HG03521 (cell line): ENCODE measurements around the gene WDFY4.

Source experiments
- ATAC-seq: cut with Tn5 transposase; IDR thresholded peaks from one replicate; pipeline ENCODE4 v1.9.1; 2021; ENCODE audit warnings: mild to moderate bottlenecking, moderate library complexity; ENCODE audit not compliant: unreplicated experiment

WDFY4 gene

GRCh38 chr10:48935577-48935976 lies 250.9 kb downstream of the WDFY4 start:
- ATAC-seq, result no peak

DNA sequence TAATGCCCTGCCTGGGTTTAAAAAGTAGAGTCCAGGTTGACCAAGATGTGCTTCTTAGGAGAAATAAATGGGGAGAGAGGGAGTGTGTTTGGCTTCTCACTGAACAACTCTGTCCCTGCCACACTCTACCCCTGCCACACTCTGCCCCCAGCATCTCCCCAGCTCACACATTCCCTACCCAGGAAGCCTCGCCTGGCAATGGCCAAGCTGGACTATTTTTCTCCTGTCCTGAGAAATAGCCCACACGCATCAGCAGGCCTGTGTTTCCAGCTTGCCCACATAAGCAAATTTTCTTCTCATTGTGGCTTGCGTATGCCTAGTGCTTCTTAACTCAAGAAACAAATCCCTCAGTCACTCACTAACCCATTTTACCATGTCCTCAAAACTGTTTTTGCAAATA lies 253.1 kb downstream of the WDFY4 start:
- ATAC-seq, result no peak

DNA sequence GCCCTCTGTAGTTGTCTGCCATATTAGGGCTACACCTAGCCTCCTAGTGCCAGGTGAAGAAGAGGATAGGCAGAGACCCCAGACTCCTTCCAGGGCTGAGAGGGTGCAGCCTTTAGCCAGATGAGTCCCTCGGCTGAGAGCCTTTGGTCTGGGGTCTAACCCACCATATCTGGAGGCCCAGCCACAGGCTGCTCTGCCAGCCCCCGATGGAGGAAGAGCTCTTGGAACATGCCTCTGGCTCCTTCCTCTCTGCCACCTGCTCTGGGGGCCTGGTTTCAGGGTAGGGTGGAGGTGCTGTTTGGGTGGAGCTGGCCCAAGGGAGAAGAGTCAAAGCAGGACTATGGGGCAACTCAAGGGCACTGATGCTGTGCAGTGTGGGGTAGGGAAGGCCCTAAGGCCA lies 253.6 kb downstream of the WDFY4 start:
- ATAC-seq, result no peak

GRCh38 chr10:48938990-48939536 lies 254.4 kb downstream of the WDFY4 start:
- no peak for ATAC-seq

DNA sequence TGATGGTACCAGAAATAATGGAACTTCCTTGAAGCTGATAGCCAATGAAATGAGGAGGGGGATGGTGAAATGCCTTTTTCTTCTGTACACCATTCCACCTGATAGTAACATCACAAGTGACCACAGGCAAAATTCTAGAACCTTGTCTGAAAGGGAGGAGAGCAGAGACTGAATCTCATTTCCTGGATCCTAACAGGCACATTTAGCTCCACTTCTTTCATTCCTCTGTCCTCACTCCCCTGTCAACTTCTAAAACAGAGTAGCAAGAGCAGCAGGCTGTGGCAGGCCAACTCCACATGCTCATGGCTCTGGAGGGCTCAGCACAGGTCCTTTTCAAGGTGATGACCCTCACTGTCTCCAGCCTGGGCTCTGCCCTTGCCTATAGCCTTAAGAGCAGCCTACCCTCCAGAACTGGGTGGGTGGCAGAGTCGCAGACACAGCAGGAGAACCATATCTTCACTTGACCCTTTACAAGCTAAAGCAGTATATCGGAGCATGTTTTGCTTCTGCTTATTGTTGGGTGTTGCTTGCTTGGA lies 255.2 kb downstream of the WDFY4 start, which contains the start of gene LRRC18:
Gene LRRC18, minus strand, starts transcription at position 51 of the 536 bp plus-strand sequence. CDS start 25,685 bp downstream, outside the sequence.
- ATAC-seq, result no peak

DNA sequence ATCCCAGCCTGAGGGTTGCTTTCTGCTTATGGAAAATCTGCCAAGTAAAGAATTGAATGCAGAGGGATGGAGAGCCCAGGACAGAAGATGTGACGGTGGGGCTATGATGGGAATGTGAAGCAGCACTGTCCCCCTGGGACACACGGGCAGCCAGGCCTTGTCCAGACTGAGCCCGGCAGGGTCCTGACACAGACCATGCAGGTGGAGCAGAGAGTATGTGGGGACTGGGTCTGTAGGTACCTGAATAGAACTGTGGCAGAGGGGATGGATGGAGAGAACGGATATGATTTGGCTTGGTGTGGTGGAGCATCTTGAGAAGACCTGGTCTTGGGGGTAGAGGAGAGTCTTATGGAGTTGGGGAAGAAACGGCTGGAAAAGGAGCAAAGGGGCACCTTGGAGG lies 255.7 kb downstream of the WDFY4 start:
- ATAC-seq, result no peak

- no peak for ATAC-seq
Observed at GRCh38 chr10:48940958-48941357, 256.3 kb downstream of the WDFY4 start.

GRCh38 chr10:48941427-48942075 lies 256.9 kb downstream of the WDFY4 start:
- no peak for ATAC-seq

DNA sequence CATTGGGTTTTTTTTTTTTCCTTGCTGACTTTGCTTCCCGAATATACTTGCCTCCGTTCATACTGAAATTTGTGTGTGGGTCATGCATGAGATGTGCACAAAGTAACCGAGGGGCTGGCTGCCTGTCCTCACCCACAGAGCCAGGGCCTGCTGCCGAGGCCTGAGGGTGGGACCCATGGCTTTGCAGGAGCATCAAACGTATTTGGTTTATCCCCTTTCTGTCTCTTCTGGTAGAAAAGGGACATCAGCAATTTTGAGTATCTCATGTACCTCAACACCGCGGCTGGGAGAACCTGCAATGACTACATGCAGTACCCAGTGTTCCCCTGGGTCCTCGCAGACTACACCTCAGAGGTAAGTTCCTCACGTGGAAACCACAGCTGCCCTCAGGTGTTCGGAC lies 258.4 kb downstream of the WDFY4 start:
- ATAC-seq, result no peak

GRCh38 chr10:48944171-48944570 lies 259.5 kb downstream of the WDFY4 start:
- no peak for ATAC-seq

GRCh38 chr10:48945441-48946130 lies 260.9 kb downstream of the WDFY4 start:
- ATAC-seq, result no peak

DNA sequence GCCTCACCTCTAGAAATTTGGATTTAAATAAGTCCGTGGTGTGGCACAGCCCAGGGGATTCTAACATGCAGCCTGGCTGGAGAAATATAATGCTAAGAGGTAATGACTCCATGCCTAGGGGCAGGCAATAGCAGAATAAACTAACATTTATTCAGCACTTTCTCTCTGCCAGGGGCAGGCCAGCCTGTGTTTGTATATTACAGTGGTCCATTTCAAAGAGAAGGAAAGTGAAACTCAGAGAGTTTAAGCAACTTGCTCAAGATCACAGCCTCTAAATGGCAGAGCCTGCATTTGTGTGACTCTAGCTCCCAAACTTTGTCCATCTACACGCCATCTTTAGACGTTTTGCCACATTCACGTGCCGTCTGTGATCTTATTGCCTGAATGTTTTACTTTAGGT lies 261.7 kb downstream of the WDFY4 start:
- ATAC-seq, result no peak

DNA sequence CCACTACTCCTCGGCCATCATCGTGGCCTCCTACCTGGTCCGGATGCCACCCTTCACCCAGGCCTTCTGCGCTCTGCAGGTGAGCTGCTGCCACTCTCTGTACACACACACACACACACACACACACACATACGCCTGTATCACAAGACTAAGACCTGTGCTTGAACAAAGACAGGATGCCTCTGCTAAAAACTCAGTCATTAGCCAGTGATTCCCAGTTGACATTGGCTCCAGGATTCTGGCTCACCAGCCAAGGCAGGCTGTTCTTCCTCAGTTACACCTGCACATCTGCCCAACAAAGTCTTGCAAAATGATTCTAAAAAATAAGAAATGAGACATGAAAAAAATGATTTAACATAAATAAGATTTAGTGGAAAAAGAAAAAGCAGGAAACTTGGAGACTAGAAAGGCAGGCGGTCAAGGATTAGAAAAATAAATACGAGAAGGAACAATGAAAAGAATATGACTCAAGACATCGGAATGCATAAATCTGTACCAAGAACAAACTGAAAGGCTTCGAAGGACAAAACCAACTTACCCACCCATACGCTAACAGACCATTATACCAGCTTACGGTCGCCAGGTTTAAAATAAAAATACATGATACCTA lies 262.3 kb downstream of the WDFY4 start:
- ATAC-seq, result no peak

GRCh38 chr10:48947690-48948469 lies 263.2 kb downstream of the WDFY4 start:
- ATAC-seq, result no peak

DNA sequence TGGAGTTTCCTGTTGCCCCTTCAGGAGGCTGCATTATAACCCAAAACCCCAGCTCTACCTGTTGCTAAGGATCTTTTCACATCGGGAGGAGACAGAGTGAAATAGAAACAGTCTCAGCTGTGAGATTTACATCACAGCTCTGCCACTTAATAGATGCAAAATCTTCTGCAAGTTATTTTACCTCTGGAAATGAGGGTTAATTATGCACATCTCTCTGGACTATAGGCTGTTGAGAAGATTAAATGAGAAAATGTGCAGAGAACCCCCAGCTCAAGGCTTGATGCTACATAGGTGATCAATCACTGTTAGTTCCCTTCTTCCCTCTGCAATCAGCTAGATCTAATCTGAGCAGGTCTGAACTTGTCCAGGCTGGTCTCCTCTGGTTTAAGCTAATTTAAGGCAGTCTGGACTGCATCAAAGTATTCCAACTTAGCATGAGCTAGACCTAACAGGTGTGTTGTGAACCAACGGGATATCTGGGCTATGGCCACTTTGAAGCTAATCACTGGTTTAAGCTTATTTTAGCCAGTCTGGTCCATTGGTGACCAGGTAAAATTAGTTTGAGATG lies 263.9 kb downstream of the WDFY4 start:
- ATAC-seq, result no peak

DNA sequence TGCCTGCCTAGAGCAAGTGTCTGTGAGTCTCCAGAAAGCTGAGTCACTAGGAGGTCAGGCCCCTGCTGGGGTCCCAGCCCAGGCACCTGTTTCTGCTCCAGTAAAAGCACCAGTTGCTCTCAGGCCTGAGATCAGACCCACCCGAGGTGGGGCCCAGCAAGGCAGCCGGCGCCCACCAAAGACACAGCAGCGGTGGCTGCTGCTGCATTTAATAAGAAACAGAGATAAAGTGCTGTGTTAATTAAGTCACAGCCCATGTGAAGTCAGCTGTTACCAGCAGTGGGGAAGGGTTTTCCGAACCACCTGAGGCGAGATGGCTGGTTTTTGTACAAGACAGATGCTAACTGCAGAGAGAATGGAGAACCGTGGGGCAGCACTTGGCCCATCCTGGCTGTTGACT lies 267.0 kb downstream of the WDFY4 start:
- ATAC-seq, result no peak

GRCh38 chr10:48957361-48958151 lies 272.9 kb downstream of the WDFY4 start:
- no peak for ATAC-seq

DNA sequence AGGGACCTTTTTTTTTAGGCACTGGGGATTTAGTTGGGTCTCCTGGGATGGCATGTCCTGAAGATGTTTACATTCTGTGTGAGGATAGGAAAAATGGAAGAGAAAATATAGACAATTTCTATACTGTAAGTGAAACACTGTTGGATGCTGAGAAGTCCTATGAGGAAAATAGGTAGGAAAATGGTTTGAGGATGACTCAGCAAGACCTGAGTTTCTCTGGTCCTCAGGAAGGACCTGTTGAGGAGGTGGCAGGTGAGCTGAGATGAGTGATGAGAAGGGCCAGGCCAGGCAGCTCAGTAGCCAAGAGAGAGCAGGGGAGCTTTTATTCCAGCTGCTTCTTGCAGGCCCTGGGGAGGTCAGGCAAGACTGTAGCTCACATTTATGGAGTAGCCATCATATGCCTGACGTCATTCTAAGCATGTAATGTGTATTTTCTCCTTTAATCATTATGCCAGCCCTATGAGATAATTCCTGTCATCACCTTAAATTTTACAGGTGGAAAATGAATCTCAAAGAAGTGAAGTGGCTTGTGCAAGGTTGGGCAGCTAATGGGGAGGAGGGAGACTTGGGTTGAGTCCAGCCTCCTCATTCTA lies 274.0 kb downstream of the WDFY4 start:
- no peak for ATAC-seq

DNA sequence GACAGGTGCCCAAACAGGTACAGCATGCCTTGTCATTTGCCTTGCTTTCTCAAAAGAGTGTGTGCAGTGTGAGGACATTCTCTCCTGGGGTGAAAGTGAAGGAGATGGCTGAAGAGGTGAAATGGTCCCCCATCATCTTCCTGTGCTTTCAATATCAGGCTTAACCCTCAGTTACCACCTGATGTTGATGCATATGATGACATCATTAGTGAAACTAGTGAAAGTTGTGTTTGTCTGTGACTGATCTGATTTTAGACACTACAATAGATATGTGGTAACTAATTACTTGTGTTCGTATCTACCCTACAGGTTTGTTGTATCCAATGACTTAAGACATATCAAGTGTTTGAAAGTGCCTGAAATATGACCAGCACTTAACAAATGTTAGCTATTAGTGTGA lies 279.4 kb downstream of the WDFY4 start:
- ATAC-seq, result no peak
